ENCODE results near the gene MRPL51.
A peak's percentile ranks its signal among the peaks of the same experiment; 100 is the strongest.
"Not testable (repeated sequence)": the region's sequence is repeated elsewhere in the genome, so short reads cannot be mapped to it uniquely, and the experiment has no call there.

The MRPL51 gene

GRCh38 chr12:6530576-6531260 lies 37.7 kb upstream of the MRPL51 start:
- DNase-seq, result no peak

- no peak for DNase-seq
Observed at GRCh38 chr12:6529291-6529737, 36.3 kb upstream of the MRPL51 start.

DNA sequence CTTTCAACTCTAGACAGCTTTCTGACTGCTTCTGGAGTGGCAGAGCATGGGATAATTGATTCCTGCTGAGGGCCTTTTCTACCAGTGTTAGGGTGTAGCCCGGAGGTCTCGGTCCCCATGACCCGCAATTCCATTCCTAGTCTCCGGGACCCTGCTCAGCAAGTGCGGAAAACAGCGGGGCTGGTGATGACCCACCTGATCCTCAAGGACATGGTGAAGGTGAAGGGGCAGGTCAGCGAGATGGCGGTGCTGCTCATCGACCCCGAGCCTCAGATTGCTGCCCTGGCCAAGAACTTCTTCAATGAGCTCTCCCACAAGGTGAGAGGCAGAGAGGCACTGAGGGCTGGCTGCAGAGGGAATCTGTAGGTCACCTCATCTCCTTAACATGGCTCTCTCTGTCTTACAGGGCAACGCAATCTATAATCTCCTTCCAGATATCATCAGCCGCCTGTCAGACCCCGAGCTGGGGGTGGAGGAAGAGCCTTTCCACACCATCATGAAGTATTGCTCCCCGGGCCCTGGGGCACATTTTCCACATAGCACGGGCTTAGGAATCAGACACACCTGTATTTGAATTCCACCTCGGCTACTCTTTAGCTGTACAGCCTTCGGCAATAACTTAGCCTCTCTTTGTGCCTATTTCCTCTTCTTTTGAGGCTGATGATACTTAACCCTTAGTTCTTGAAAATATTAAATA lies 35.6 kb upstream of the MRPL51 start:
- no peak for DNase-seq

- no peak for DNase-seq
Observed at GRCh38 chr12:6527711-6528110, 34.6 kb upstream of the MRPL51 start.

DNA sequence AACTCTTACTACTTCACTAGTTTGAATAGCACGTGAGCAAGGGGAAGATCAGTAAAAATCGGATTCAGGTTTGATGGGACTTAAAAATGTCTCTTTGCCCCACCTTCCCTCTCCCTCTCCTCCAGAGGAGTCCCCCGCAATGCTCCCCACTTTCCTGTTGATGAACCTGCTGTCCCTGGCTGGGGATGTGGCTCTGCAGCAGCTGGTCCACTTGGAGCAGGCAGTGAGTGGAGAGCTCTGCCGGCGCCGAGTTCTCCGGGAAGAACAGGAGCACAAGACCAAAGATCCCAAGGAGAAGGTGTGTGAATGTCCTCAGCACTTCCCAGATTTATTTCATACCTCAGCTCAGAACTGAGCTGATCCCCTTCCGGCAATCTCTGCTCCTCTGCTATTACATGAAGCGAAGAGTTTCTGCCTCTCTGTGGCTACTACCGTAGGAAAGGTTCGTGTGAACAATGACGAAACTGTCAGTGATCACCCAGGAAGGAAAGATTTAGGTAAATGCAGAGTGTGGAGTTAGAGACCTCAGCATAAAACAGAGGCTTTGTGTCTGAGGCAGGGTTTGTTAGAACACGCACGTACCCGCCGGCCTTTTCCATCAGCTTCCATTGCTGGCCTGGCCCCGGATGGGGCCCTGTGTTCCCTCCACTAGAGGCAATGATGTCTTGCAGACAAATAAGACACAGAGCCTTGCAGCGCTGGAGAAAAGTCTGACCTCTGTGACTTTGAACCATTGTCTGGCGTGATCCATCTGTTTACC lies 33.9 kb upstream of the MRPL51 start:
- DNase-seq, result no peak

DNA sequence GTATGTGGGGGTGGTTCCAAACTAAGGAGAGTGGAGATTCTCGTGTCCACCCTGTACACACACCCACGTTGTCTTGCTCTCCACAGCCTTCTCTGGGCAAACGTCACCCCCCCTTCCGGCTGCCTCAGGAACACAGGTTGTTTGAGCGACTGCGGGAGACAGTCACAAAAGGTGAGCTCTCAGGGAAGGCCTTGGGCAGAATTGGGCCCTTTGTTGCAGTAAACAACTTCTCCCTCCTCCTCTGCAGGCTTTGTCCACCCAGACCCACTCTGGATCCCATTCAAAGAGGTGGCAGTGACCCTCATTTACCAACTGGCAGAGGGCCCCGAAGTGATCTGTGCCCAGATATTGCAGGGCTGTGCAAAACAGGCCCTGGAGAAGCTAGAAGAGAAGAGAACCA lies 33.1 kb upstream of the MRPL51 start:
- DNase-seq, result no peak

GRCh38 chr12:6524648-6525047 lies 31.6 kb upstream of the MRPL51 start:
- no peak for DNase-seq

GRCh38 chr12:6523708-6524107 lies 30.6 kb upstream of the MRPL51 start:
- no peak for DNase-seq

- no peak for DNase-seq
Observed at GRCh38 chr12:6522193-6522592, 29.1 kb upstream of the MRPL51 start.

- DNase-seq, result no peak
Observed at GRCh38 chr12:6520186-6520585, 27.1 kb upstream of the MRPL51 start.

DNA sequence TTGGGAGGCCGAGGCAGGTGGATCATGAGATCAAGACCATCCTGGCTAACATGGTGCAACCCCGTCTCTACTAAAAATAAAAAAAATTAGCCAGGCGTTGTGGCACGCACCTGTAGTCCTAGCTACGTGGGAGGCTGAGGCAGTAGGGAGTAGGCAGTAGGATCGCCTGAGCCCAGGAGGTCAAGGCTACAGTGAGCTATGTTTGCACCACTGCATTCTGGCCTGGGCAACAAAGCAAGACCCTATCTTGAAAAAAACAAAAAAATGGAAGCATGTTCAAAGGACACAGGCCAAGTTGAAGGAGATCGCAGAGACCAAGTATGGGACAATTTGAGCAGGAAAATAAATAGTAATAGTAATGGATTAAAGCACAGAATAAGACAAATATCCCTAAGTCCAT lies 15.0 kb upstream of the MRPL51 start:
- no peak for DNase-seq

GRCh38 chr12:6507102-6507998 lies 14.3 kb upstream of the MRPL51 start:
- DNase-seq, result no peak

DNA sequence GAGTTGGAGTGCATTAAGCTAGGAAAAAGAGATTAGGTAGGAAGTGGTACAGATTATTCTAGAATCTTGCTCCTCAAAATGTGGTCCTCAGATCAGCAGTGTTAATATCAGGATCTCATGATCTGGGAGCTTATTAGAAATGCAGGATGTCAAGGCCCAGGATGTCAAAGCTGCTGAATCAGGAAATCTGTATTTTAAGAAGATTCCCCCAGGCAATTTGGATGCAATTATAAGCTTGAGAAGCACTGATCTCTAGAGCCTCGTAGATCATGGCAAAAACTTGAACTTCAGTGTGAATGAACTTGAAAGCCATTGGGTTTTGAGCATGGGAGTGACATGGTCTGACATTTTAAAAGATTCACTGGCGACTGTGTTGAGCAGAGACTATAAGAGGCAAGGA lies 7.4 kb upstream of the MRPL51 start:
- DNase-seq, result no peak

GRCh38 chr12:6497291-6497690 lies 4.2 kb upstream of the MRPL51 start:
- not testable (repeated sequence) for DNase-seq

DNA sequence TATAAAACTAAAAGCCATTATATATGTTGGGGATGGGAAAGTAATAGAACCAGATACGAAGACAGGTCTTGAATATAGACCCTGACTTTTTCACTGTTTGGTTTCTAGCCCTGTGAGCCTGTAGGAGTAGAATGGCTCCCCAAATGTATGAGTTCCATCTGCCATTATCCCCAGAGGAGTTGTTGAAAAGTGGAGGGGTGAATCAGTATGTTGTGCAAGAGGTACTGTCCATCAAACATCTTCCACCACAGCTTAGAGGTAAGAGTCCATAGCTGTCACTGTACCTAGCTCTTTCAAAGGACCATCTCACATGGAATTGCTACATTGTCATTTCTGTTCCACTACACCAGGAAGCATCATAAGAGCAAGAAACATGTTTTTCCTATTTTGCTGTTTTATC lies 1.9 kb upstream of the MRPL51 start:
- no peak for DNase-seq

- no peak for DNase-seq
Observed at GRCh38 chr12:6494258-6494743, 1.2 kb upstream of the MRPL51 start.

DNA sequence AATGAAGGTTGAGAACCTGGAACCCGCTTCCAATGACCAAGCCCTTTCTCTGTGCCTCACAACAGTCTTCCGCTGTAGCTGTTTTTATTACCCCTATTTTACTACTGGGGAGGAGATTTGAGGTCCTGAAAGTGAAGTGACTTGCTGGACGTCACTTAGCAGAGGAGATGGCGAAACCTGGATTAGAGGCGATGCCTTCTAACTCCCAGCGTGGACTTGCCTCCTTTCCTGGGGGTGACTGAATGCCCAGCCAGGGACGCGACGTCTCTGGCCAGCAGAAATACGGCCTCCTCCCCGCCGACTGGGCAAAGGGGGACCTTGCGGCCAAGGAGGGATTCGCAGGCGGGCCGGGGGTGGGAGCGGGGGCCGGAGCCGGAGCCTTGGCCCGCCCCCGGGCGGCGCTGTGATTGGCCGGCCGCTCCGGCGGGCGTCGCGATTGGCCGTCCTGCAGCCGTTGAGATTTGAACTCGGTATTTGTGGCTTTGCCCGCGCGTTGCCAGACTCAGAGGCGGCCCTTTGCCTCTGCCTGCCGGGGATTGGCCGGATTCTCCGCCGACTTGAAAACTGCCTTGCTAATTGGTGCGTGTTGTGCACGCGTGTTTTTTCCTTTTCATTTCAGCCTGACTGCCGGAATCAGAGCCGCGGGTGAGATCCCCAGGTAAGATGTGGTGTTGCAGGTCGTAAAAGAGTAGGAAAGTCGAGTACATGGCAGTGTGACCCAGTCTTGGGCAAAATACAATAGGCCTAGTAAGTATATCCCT lies 615 bp upstream of the MRPL51 start, which contains the start of gene NCAPD2:
Gene NCAPD2 (plus strand): TSS at position 606 of the 761 bp plus-strand sequence. CDS start 997 bp downstream, outside the sequence.
- peak; percentile 92 for DNase-seq

DNA sequence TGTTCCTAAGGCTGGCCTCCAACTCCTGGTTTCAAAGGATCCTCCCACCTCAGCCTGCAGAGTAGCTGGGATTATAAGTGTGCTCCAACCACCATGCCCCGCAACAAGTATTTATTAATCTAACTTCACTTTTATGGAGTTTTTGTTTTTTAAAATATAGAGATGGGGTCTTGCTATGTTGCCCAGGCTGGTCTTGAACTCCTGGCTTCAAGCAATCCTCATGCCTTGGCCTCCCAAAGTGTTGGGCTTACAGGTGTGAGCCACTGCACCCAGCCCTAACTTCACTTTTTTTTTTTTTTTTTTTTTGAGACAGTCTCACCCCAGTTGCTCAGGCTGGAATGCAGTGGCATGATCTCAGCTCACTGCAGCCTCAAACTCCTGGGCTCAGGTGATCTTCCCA lies 2.4 kb downstream of the MRPL51 start:
- DNase-seq, result not testable (repeated sequence)

DNA sequence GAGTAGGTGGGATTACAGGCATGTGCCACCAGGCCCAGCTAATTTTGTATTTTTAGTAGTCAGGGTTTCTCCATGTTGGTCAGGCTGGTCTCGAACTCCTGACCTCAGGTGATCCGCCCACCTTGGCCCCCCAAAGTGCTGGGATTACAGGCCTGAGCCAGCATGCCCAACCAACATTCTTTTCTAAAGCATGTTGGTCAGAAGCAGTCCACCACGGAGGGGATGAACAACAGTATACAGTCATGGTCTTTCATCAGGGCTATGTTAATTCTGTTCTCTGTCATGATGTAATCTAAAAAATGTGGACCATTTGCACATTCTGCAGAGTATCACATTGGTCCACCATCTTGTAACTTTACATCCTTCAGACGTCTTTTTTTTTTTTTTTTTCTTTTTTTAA lies 3.6 kb downstream of the MRPL51 start:
- DNase-seq, result no peak

GRCh38 chr12:6488240-6488639 lies 4.8 kb downstream of the MRPL51 start:
- no peak for DNase-seq

DNA sequence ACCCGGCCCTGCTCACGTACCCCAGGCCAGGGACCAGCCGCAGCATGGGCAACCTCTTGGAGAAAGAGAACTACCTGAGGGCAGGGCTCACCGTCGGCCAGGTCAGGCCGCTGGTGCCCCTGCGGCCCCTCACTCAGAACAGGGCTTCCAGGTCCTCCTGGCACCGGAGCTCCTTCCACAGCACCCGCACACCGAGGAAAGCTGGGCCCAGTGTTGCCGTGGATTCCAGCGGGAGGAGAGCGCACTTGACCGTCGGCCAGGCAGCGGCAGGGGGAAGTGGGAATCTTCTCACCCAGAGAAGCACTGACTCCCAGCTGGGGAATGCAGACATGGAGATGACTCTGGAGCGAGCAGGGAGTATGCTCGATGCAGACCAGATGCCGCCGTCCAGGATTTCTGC lies 14.6 kb downstream of the MRPL51 start:
- DNase-seq, result no peak

Measured in activated effector memory CD4-positive, alpha-beta T cell treated with Interleukin-2 at 50 U/mL for 16 hours (primary cell).